ENCODE results near the gene NOXA1.

NOXA1 gene

GRCh38 chr9:137459601-137460362 lies 36.6 kb downstream of the NOXA1 start (continued):
- TF ChIP-seq ZNF645 (tag by site-specific recombination; IDR thresholded peaks at IDR 0.05) (no peak), ZNF2 (tag by site-specific recombination; IDR thresholded peaks at IDR 0.05) (no peak), TRIM28 (IDR thresholded peaks at IDR 0.05; ENCODE audit: borderline replicate concordance, low read length) (no peak), SCRT2 (tag by site-specific recombination; IDR thresholded peaks at IDR 0.05) (peak; percentile 92), ZNF362 (tag by site-specific recombination; IDR thresholded peaks at IDR 0.05) (no peak), PATZ1 (tag by site-specific recombination; IDR thresholded peaks at IDR 0.05) (no peak), ZNF157 (tag by site-specific recombination; IDR thresholded peaks at IDR 0.05) (no peak), REST (tag by site-specific recombination; IDR thresholded peaks at IDR 0.05) (no peak), ZNF146 (tag by site-specific recombination; IDR thresholded peaks at IDR 0.05) (no peak), ZNF416 (tag by site-specific recombination; IDR thresholded peaks at IDR 0.05) (no peak), FEZF1 (tag by site-specific recombination; IDR thresholded peaks at IDR 0.05) (no peak), ZNF660 (tag by site-specific recombination; IDR thresholded peaks at IDR 0.05) (no peak), ZFHX2 (tag by site-specific recombination; conservative IDR thresholded peaks at IDR 0.05) (no peak), ZIC2 (tag by site-specific recombination; IDR thresholded peaks at IDR 0.05) (peak; percentile 78), KLF16 (tag by site-specific recombination; IDR thresholded peaks at IDR 0.05) (no peak), ZNF280D (tag by site-specific recombination; IDR thresholded peaks at IDR 0.05) (no peak), ZBTB20 (tag by site-specific recombination; IDR thresholded peaks at IDR 0.05) (0 out of 2 replicates have a peak, but pooled peaks have one; percentile 53), ZNF621 (tag by site-specific recombination; IDR thresholded peaks at IDR 0.05) (no peak), ZBTB48 (tag by site-specific recombination; IDR thresholded peaks at IDR 0.05) (peak; percentile 77), OSR2 (tag by site-specific recombination; IDR thresholded peaks at IDR 0.05) (no peak), ZBTB44 (tag by site-specific recombination; IDR thresholded peaks at IDR 0.05) (no peak), ZNF785 (tag by site-specific recombination; IDR thresholded peaks at IDR 0.05) (no peak)

All from HEK293 (cell line).